Parathyroid adenoma (tissue), 2 donors: Measurements from ENCODE around the gene CBLN3.
"Not testable (repeated sequence)": the region's sequence is repeated elsewhere in the genome, so short reads cannot be mapped to it uniquely, and the experiment has no call there.

Experiments
- H2AFZ ChIP-seq: fragments of 300-600 bp; sonication (generic); one replicate; pipeline ENCODE4 v1.7.0; 2017; ENCODE audit warnings: antibody characterized with exemption, mild to moderate bottlenecking
- H3K27ac ChIP-seq: fragments of 300-600 bp; sonication (generic); one replicate; pipeline ENCODE4 v1.7.0; 2017
- H3K27me3 ChIP-seq: fragments of 300-600 bp; sonication (generic); one replicate; pipeline ENCODE4 v1.7.0; 2017; ENCODE audit warnings: low read length; ENCODE audit not compliant: control insufficient read depth, insufficient read depth
- H3K36me3 ChIP-seq: fragments of 300-600 bp; sonication (generic); one replicate; pipeline ENCODE4 v1.7.0; 2017; ENCODE audit warnings: low read length; ENCODE audit not compliant: control insufficient read depth, insufficient read depth
- H3K4me1 ChIP-seq: fragments of 300-600 bp; sonication (generic); one replicate; pipeline ENCODE4 v1.7.0; 2017; ENCODE audit warnings: control low read depth
- H3K4me2 ChIP-seq: fragments of 300-600 bp; sonication (generic); one replicate; pipeline ENCODE4 v1.7.0; 2017; ENCODE audit warnings: low read length
- H3K4me3 ChIP-seq: fragments of 300-600 bp; sonication (generic); one replicate; pipeline ENCODE4 v1.7.0; 2017; ENCODE audit warnings: low read depth, low read length
- H3K79me2 ChIP-seq: fragments of 300-600 bp; sonication (generic); one replicate; pipeline ENCODE4 v1.7.0; 2017; ENCODE audit warnings: control low read depth
- H3K9ac ChIP-seq: fragments of 300-600 bp; sonication (generic); one replicate; pipeline ENCODE4 v1.7.0; 2017; ENCODE audit warnings: mild to moderate bottlenecking
- H3K9me3 ChIP-seq: fragments of 300-600 bp; sonication (generic); one replicate; pipeline ENCODE4 v1.7.0; 2017; ENCODE audit warnings: low read length; ENCODE audit not compliant: control insufficient read depth
- CTCF ChIP-seq: fragments of 300-600 bp; sonication (generic); IDR thresholded peaks from one replicate; pipeline ENCODE4 v1.7.0; 2017; ENCODE audit warnings: antibody characterized with exemption, mild to moderate bottlenecking
- donor health status: primary hyperparathyroidism.

The CBLN3 gene

GRCh38 chr14:24392325-24393091 is 37.0 kb downstream of the CBLN3 start:
- H3K36me3 ChIP-seq = no peaks in the 10 kb centered on the region
- H3K4me3 ChIP-seq = no peak overlapping the region
- no peaks in the 10 kb centered on the region for H3K27me3 ChIP-seq
- H3K9me3 ChIP-seq = no peaks in the 10 kb centered on the region
- H3K27ac ChIP-seq = no peak overlapping the region
- no peak overlapping the region for H3K9ac ChIP-seq
- no peaks in the 10 kb centered on the region for H3K4me1 ChIP-seq
- no peak overlapping the region for H2AFZ ChIP-seq
- no peak for TF ChIP-seq CTCF
- no peak overlapping the region for H3K4me2 ChIP-seq
- no peaks in the 10 kb centered on the region for H3K79me2 ChIP-seq

- Histone ChIP-seq H3K36me3 (no peaks in the 10 kb centered on the region), H2AFZ (no peak overlapping the region)
These were observed 38.6 kb downstream of the CBLN3 start for GRCh38 chr14:24390701-24391468.

GRCh38 chr14:24389226-24389848 is 40.1 kb downstream of the CBLN3 start:
- Histone ChIP-seq H3K4me3 (no peak overlapping the region), H3K27ac (no peak overlapping the region), H3K9ac (no peak overlapping the region), H3K79me2 (no peaks in the 10 kb centered on the region), H3K27me3 (no peaks in the 10 kb centered on the region), H2AFZ (no peak overlapping the region), H3K9me3 (no peaks in the 10 kb centered on the region), H3K36me3 (no peaks in the 10 kb centered on the region), H3K4me1 (no peaks in the 10 kb centered on the region), H3K4me2 (no peak overlapping the region)
- TF ChIP-seq CTCF = no peak

More at GRCh38 chr14:24390701-24391468, 38.6 kb downstream of the CBLN3 start:
- no peak overlapping the region for H3K9ac ChIP-seq
- no peak overlapping the region for H3K4me3 ChIP-seq
- H3K79me2 ChIP-seq = no peaks in the 10 kb centered on the region
- no peaks in the 10 kb centered on the region for H3K9me3 ChIP-seq
- TF ChIP-seq CTCF = no peak
- no peak overlapping the region for H3K27ac ChIP-seq
- H3K27me3 ChIP-seq = no peaks in the 10 kb centered on the region
- no peaks in the 10 kb centered on the region for H3K4me1 ChIP-seq
- H3K4me2 ChIP-seq = no peak overlapping the region

- Histone ChIP-seq H3K4me1 (no peaks in the 10 kb centered on the region), H3K79me2 (no peaks in the 10 kb centered on the region), H3K27me3 (no peaks in the 10 kb centered on the region), H3K4me2 (no peak overlapping the region), H3K9me3 (no peaks in the 10 kb centered on the region), H3K9ac (no peak overlapping the region), H3K4me3 (no peak overlapping the region), H3K27ac (no peak overlapping the region), H3K36me3 (no peaks in the 10 kb centered on the region), H2AFZ (no peak overlapping the region)
- TF ChIP-seq CTCF = no peak
These were observed 40.8 kb downstream of the CBLN3 start for GRCh38 chr14:24388474-24389179.

GRCh38 chr14:24387579-24387978 is 41.9 kb downstream of the CBLN3 start:
- not testable (repeated sequence) for H3K4me1 ChIP-seq, H3K27me3 ChIP-seq, H3K9ac ChIP-seq, H3K79me2 ChIP-seq, H3K4me2 ChIP-seq, H3K36me3 ChIP-seq, H3K27ac ChIP-seq, H3K4me3 ChIP-seq, H2AFZ ChIP-seq, H3K9me3 ChIP-seq
